ENCODE data around the gene RUVBL1. TPM values are rescaled to one million over a fixed set of nuclear protein-coding genes. Genes with fewer than 3 reads are reported as not detected.

Gene RUVBL1
- total RNA-seq, 2 experiments from 2014 or later, result 5.6 to 7.7 TPM

GRCh38 chr3:128081226-128081625 is 42.4 kb downstream of the RUVBL1 start:
- CTCF ChIA-PET, result no interaction called here
- Histone ChIP-seq H3K36me3 (ENCODE audit: insufficient read depth, low read length) (peaks cover 64% of the 10 kb centered on the region), H3K4me1 (ENCODE audit: insufficient read depth, low read length) (peaks cover 11% of the 10 kb centered on the region), H3K9me3 (ENCODE audit: control insufficient read depth in 1 of 2, insufficient read depth in 1 of 2, low read length in 2 of 2) (no peaks in the 10 kb centered on the region), H3K27me3 (ENCODE audit: control insufficient read depth in 1 of 2, insufficient read depth in 2 of 2, low read length in 2 of 2) (peaks cover 2 to 7% of the 10 kb centered on the region in 2 experiments), H3K27ac (ENCODE audit: low read depth in 1 of 2, low read length in 2 of 2) (no peak overlapping the region), H3K4me3 (ENCODE audit: low read length) (no peak overlapping the region)
- Mint-ChIP-seq H3K9me3 (no peaks in the 10 kb centered on the region), H3K36me3 (ENCODE audit: low read depth) (peaks cover 71% of the 10 kb centered on the region), H3K27me3 (no peaks in the 10 kb centered on the region), H3K4me1 (ENCODE audit: low read depth) (no peaks in the 10 kb centered on the region), H3K4me3 (no peak overlapping the region), H3K27ac (no peak overlapping the region)
- intact Hi-C loops (cut with DNase I, micrococcal nuclease), result no loop called here
- ATAC-seq (ENCODE audit: poor library complexity) (no peak), DNase-seq (no peak)
- TF ChIP-seq CTCF (IDR thresholded peaks at IDR 0.05), result no peak
- POLR2A ChIA-PET, result no interaction called here

- H3K36me3 Mint-ChIP-seq (ENCODE audit: low read depth), result peaks cover 64% of the 10 kb centered on the region
- H3K27ac Mint-ChIP-seq, result no peak overlapping the region
- POLR2A ChIA-PET, result no interaction called here
Measured at GRCh38 chr3:128080323-128081080, 43.1 kb downstream of the RUVBL1 start.

GRCh38 chr3:128079823-128080222 is 43.8 kb downstream of the RUVBL1 start:
- ChIA-PET CTCF (no interaction called here), POLR2A (no interaction called here)
- Histone ChIP-seq H3K4me3 (ENCODE audit: low read length) (no peak overlapping the region), H3K27ac (ENCODE audit: low read depth in 1 of 2, low read length in 2 of 2) (no peak overlapping the region), H3K9me3 (ENCODE audit: control insufficient read depth in 1 of 2, insufficient read depth in 1 of 2, low read length in 2 of 2) (no peaks in the 10 kb centered on the region), H3K36me3 (ENCODE audit: insufficient read depth, low read length) (peaks cover 52% of the 10 kb centered on the region), H3K4me1 (ENCODE audit: insufficient read depth, low read length) (peaks cover 23% of the 10 kb centered on the region), H3K27me3 (ENCODE audit: control insufficient read depth in 1 of 2, insufficient read depth in 2 of 2, low read length in 2 of 2) (peaks cover 8 to 10% of the 10 kb centered on the region in 2 experiments)
- intact Hi-C loops (cut with DNase I, micrococcal nuclease), result loop anchor here (5.0 kb wide), 3 partner anchors 52 to 527 kb away; no protein-coding TSS in a partner anchor
- TF ChIP-seq CTCF (IDR thresholded peaks at IDR 0.05), result no peak
- no peak overlapping the region for H3K4me3 Mint-ChIP-seq
- H3K27ac Mint-ChIP-seq, result no peak overlapping the region
- peaks cover 4% of the 10 kb centered on the region for H3K4me1 Mint-ChIP-seq (ENCODE audit: low read depth)
- no peaks in the 10 kb centered on the region for H3K9me3 Mint-ChIP-seq
- DNase-seq, result no peak
- no peaks in the 10 kb centered on the region for H3K27me3 Mint-ChIP-seq
- H3K36me3 Mint-ChIP-seq (ENCODE audit: low read depth), result peaks cover 57% of the 10 kb centered on the region
- ATAC-seq (ENCODE audit: poor library complexity), result no peak

More at GRCh38 chr3:128080323-128081080, 43.1 kb downstream of the RUVBL1 start:
- intact Hi-C loops (cut with DNase I, micrococcal nuclease), result no loop called here
- Mint-ChIP-seq H3K9me3 (no peaks in the 10 kb centered on the region), H3K27me3 (no peaks in the 10 kb centered on the region), H3K4me1 (ENCODE audit: low read depth) (no peaks in the 10 kb centered on the region), H3K4me3 (no peak overlapping the region)
- peaks cover 59% of the 10 kb centered on the region for H3K36me3 ChIP-seq (ENCODE audit: insufficient read depth, low read length)
- no peak for TF ChIP-seq CTCF (IDR thresholded peaks at IDR 0.05)
- no peak overlapping the region for H3K4me3 ChIP-seq (ENCODE audit: low read length)
- H3K27ac ChIP-seq (ENCODE audit: low read depth in 1 of 2, low read length in 2 of 2), result no peak overlapping the region
- no peaks in the 10 kb centered on the region for H3K9me3 ChIP-seq (ENCODE audit: control insufficient read depth in 1 of 2, insufficient read depth in 1 of 2, low read length in 2 of 2)
- no peak for ATAC-seq (ENCODE audit: poor library complexity)
- CTCF ChIA-PET, result no interaction called here
- H3K27me3 ChIP-seq (ENCODE audit: control insufficient read depth in 1 of 2, insufficient read depth in 2 of 2, low read length in 2 of 2), result peaks cover 8 to 10% of the 10 kb centered on the region in 2 experiments
- peaks cover 18% of the 10 kb centered on the region for H3K4me1 ChIP-seq (ENCODE audit: insufficient read depth, low read length)
- DNase-seq, result no peak
